HCT116 (cell line): ENCODE data around the gene ARL6IP1. TPM values are rescaled to one million over a fixed set of nuclear protein-coding genes. Genes with fewer than 3 reads are reported as not detected.

ENCODE experiments used
- ATAC-seq: fragments of 200-7000 bp; cut with Tn5 transposase; 2 replicates; pipeline ENCODE4 v1.9.1; 2020; ENCODE audit warnings: mild to moderate bottlenecking, moderate library complexity
- BruUV-seq: library from RNA; stranded (reverse); fragments of 400-500 nt; replicated peaks from 2 replicates; lab custom pipeline; 2021; lab: Mats Ljungman, UMichigan
- CTCF ChIA-PET: fragments of 300-600 bp; sonication (Branson Sonifier 250); formaldehyde crosslinking; loops from one replicate; lab custom pipeline; 2021; ENCODE audit warnings: antibody characterized with exemption; lab: Charles Lee
- POLR2A ChIA-PET: fragments of 300-600, 350-600 bp; sonication (Branson Sonifier 250); formaldehyde crosslinking; loops from one replicate; lab custom pipeline; 2021; ENCODE audit warnings: antibody characterized with exemption; lab: Charles Lee
- RAD21 ChIA-PET, 2 experiments: fragments of 300-600 bp; sonication (Branson Sonifier 250); formaldehyde crosslinking; loops; one replicate each; lab custom pipeline; 2023; ENCODE audit warnings: low total read pairs in 2 of 2; ENCODE audit not compliant: uncharacterized antibody in 2 of 2, unreplicated experiment in 2 of 2, low non-redundant PET in 1 of 2; lab: Charles Lee
- DNase-seq: peaks from one replicate; pipeline ENCODE4 v3.0.0-alpha.2; 2010; ENCODE audit warnings: low read depth, low spot score
- H2AFZ ChIP-seq: fragments of 200-600 bp; shearing (Covaris generic), sonication (generic); 2 replicates; pipeline ENCODE4 v1.6.1; 2017; ENCODE audit warnings: low read depth, mixed run types, mixed read lengths, antibody characterized with exemption, low read length; ENCODE audit not compliant: poor library complexity, severe bottlenecking
- H3K27ac ChIP-seq: 2 replicates; pipeline ENCODE4 v1.5.1; 2012; ENCODE audit warnings: low read depth, low read length
- H3K27me3 ChIP-seq: fragments of 200-600 bp; sonication (generic); 2 replicates; pipeline ENCODE4 v1.6.1; 2016; ENCODE audit warnings: mixed run types, low read length, mixed read lengths; ENCODE audit not compliant: insufficient read depth
- H3K36me3 ChIP-seq, 2 experiments: fragments of 200-500 bp in 1 of 2; fragments of 200-600 bp in 1 of 2; sonication (Bioruptor generic) in 1 of 2; sonication (generic) in 1 of 2; 2 replicates each; pipeline versions ENCODE4 v1.5.1 to v1.6.1; 2014 to 2016; ENCODE audit warnings: low read length in 2 of 2, inconsistent platforms in 1 of 2, mixed read lengths in 1 of 2, mixed run types in 1 of 2; ENCODE audit not compliant: insufficient read depth in 2 of 2, control insufficient read depth in 1 of 2
- H3K4me1 ChIP-seq, 2 experiments: fragments of 200-600 bp in 1 of 2; sonication (generic) in 1 of 2; 2 replicates each; pipeline versions ENCODE4 v1.5.1 to v1.6.1; 2012 to 2017; ENCODE audit warnings: low read length in 2 of 2, inconsistent platforms in 1 of 2, mild to moderate bottlenecking in 1 of 2, mixed read lengths in 1 of 2, mixed run types in 1 of 2, moderate library complexity in 1 of 2; ENCODE audit not compliant: insufficient read depth in 2 of 2, control insufficient read depth in 1 of 2
- H3K4me2 ChIP-seq: fragments of 200-600 bp; sonication (generic); 2 replicates; pipeline ENCODE4 v1.6.1; 2017; ENCODE audit warnings: mixed run types, low read length, mixed read lengths
- H3K4me3 ChIP-seq, 2 experiments: fragments of 200-600 bp in 1 of 2; sonication (generic) in 1 of 2; replicated peaks in 1 of 2; 2 replicates each; pipeline ENCODE4 v1.5.1; 2011 to 2016; ENCODE audit warnings: low read length in 2 of 2, control low read depth in 1 of 2, low read depth in 1 of 2, mild to moderate bottlenecking in 1 of 2, mixed read lengths in 1 of 2, mixed run types in 1 of 2
- H3K79me2 ChIP-seq: fragments of 200-600 bp; sonication (generic); 2 replicates; pipeline ENCODE4 v1.6.1; 2017; ENCODE audit warnings: mild to moderate bottlenecking, mixed run types, low read length, moderate library complexity, mixed read lengths; ENCODE audit not compliant: insufficient read depth
- H3K9ac ChIP-seq: fragments of 200-600 bp; sonication (generic); 2 replicates; pipeline ENCODE4 v1.6.1; 2016; ENCODE audit warnings: low read length, mixed read lengths
- H3K9me2 ChIP-seq: fragments of 200-600 bp; sonication (generic), shearing (Covaris generic); 2 replicates; pipeline ENCODE4 v1.6.1; 2017; ENCODE audit warnings: mixed run types, mild to moderate bottlenecking, moderate library complexity; ENCODE audit not compliant: insufficient read depth
- H3K9me3 ChIP-seq, 2 experiments: fragments of 200-500 bp in 1 of 2; fragments of 200-600 bp in 1 of 2; sonication (Bioruptor generic) in 1 of 2; sonication (generic) in 1 of 2; 2 replicates each; pipeline ENCODE4 v1.6.1; 2014 to 2017; ENCODE audit warnings: low read length in 2 of 2, mixed read lengths in 2 of 2, inconsistent platforms in 1 of 2, low read depth in 1 of 2, mild to moderate bottlenecking in 1 of 2, mixed run types in 1 of 2, moderate library complexity in 1 of 2; ENCODE audit not compliant: control insufficient read depth in 1 of 2, insufficient read depth in 1 of 2
- H4K20me1 ChIP-seq: fragments of 200-600 bp; sonication (generic), shearing (Covaris generic); 2 replicates; pipeline ENCODE4 v1.6.1; 2017; ENCODE audit warnings: mixed run types, mild to moderate bottlenecking, moderate library complexity; ENCODE audit not compliant: insufficient read depth
- CEBPB ChIP-seq: IDR thresholded peaks from 2 replicates; pipeline ENCODE4 v1.6.1; 2012; ENCODE audit warnings: low read depth
- ELF1 ChIP-seq: IDR thresholded peaks from 2 replicates; pipeline ENCODE4 v1.6.1; 2012; ENCODE audit warnings: low read depth, borderline replicate concordance
- JUND ChIP-seq: IDR thresholded peaks from 2 replicates; pipeline ENCODE4 v1.6.1; 2012
- RAD21 ChIP-seq: IDR thresholded peaks from 2 replicates; pipeline ENCODE4 v1.6.1; 2012; ENCODE audit warnings: low read depth, mild to moderate bottlenecking
- SIN3A ChIP-seq: IDR thresholded peaks from 2 replicates; pipeline ENCODE4 v1.6.1; 2012; ENCODE audit warnings: low read depth
- SRF ChIP-seq: IDR thresholded peaks from 2 replicates; pipeline ENCODE4 v1.6.1; 2012; ENCODE audit warnings: low read depth
- TCF7L2 ChIP-seq: IDR thresholded peaks from 2 replicates; pipeline ENCODE4 v1.7.0; 2011; ENCODE audit warnings: borderline replicate concordance, inconsistent platforms; ENCODE audit not compliant: insufficient read depth, insufficient read length; ENCODE audit errors: extremely low read depth
- YY1 ChIP-seq: IDR thresholded peaks from 2 replicates; pipeline ENCODE4 v1.6.1; 2011; ENCODE audit warnings: low read length, low read depth, moderate library complexity, mild to moderate bottlenecking; ENCODE audit not compliant: insufficient replicate concordance; ENCODE audit errors: extremely low read depth
- ZFX ChIP-seq: fragments of 450-650 bp; IDR thresholded peaks from 2 replicates; pipeline ENCODE4 v1.6.1; 2017
- ZNF274 ChIP-seq: fragments of 200-500 bp; sonication (Bioruptor generic); IDR thresholded peaks from 2 replicates; pipeline ENCODE4 v1.6.1; 2014; ENCODE audit warnings: mild to moderate bottlenecking, low read depth, low read length, inconsistent platforms
- intact Hi-C: fragments of 100-400 bp; cut with micrococcal nuclease; formaldehyde crosslinking; loops from 2 replicates; pipeline ENCODE4 v1.10.0; 2022
- total RNA-seq: library from RNA; stranded (reverse); gene quantifications from one replicate; pipeline ENCODE4 v1.2.1, GENCODE V29; 2021; ENCODE audit not compliant: unreplicated experiment
- TF ChIP-seq, protein P1 (sequence below): IDR thresholded peaks from 2 replicates; pipeline ENCODE4 v1.6.1; 2012
- TF ChIP-seq, protein P2 (sequence below): IDR thresholded peaks from 2 replicates; pipeline ENCODE4 v1.6.1; 2011; ENCODE audit warnings: mild to moderate bottlenecking, low read length, moderate library complexity; ENCODE audit not compliant: insufficient replicate concordance; ENCODE audit errors: extremely low read depth
- TF ChIP-seq, protein P3 (sequence below): IDR thresholded peaks from 2 replicates; pipeline ENCODE4 v1.6.1; 2012

The ARL6IP1 gene
- total RNA-seq, 1 experiment from 2014 or later, result 197 TPM

DNA sequence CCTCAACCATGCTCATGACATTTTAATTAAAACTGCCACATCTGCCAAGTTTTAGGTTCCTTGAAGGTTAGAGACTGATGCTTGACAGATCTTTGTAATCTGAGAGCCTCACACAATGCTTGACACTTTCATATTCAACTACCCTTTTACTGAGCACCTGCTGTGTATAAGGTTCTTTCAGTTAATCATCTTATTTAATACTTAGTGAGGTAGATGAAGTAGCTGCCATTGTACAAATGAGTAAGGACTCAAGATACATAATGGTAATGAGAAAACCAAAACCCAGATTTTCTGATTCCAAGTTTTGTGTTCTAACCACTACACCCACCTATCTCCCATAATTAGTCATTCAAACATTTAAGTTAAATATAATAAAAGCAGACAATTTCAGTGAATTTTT is 35.4 kb upstream of the ARL6IP1 start:
- no peak for ATAC-seq
- Histone ChIP-seq H3K4me1 (no peaks in the 10 kb centered on the region), H3K4me3 (no peak overlapping the region), H3K9me2 (no peaks in the 10 kb centered on the region), H3K79me2 (0 out of 2 replicates have a peak, but pooled peaks cover 4% of the 10 kb centered on the region), H3K27ac (no peak overlapping the region), H3K27me3 (no peaks in the 10 kb centered on the region), H4K20me1 (no peaks in the 10 kb centered on the region; the same call in 1 of the 2 replicates), H3K4me2 (no peak overlapping the region), H3K9me3 (no peaks in the 10 kb centered on the region), H3K36me3 (peaks cover 72 to 89% of the 10 kb centered on the region in 2 experiments), H2AFZ (no peak overlapping the region), H3K9ac (no peak overlapping the region)
- CTCF ChIA-PET, result no interaction called here
- POLR2A ChIA-PET, result no interaction called here
- no peak for TF ChIP-seq YY1
- TF ChIP-seq, protein P1, sequence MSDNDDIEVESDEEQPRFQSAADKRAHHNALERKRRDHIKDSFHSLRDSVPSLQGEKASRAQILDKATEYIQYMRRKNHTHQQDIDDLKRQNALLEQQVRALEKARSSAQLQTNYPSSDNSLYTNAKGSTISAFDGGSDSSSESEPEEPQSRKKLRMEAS, result no peak
- TF ChIP-seq ZFX, result no peak
- TF ChIP-seq RAD21, result no peak
- TF ChIP-seq SIN3A, result no peak
- TF ChIP-seq, protein P2, sequence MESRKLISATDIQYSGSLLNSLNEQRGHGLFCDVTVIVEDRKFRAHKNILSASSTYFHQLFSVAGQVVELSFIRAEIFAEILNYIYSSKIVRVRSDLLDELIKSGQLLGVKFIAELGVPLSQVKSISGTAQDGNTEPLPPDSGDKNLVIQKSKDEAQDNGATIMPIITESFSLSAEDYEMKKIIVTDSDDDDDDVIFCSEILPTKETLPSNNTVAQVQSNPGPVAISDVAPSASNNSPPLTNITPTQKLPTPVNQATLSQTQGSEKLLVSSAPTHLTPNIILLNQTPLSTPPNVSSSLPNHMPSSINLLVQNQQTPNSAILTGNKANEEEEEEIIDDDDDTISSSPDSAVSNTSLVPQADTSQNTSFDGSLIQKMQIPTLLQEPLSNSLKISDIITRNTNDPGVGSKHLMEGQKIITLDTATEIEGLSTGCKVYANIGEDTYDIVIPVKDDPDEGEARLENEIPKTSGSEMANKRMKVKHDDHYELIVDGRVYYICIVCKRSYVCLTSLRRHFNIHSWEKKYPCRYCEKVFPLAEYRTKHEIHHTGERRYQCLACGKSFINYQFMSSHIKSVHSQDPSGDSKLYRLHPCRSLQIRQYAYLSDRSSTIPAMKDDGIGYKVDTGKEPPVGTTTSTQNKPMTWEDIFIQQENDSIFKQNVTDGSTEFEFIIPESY, result no peak
- no peak for TF ChIP-seq JUND
- TF ChIP-seq ZNF274, result no peak
- no TSS peak for BruUV-seq
- DNase-seq, result no peak
- intact Hi-C loops, result no loop called here
- RAD21 ChIA-PET, result no interaction called here

DNA sequence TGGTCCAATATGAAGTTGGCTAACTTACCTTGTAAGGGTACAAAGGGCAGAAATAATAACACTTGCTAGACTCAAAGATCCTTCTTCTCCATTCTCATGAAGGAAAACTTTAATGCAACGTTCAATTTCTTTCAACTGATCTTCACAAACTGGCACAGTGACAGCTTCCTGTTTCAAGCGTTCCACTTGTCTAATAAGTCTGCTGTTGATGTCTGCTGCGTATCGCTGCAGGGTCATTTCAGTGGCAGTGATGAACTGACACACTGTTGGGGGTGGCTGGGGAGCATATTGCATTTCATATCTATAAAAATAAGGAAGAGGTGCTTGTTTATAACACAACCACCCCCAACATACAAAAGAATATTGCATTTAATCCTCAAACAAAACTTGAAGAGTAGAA is 33.5 kb upstream of the ARL6IP1 start:
- Histone ChIP-seq H3K4me2 (no peak overlapping the region), H3K4me1 (no peaks in the 10 kb centered on the region), H3K27me3 (no peaks in the 10 kb centered on the region), H3K27ac (no peak overlapping the region), H3K79me2 (0 out of 2 replicates have a peak, but pooled peaks cover 4% of the 10 kb centered on the region), H3K4me3 (no peak overlapping the region), H3K9me3 (no peaks in the 10 kb centered on the region), H3K36me3 (peaks cover 75 to 81% of the 10 kb centered on the region in 2 experiments), H2AFZ (no peak overlapping the region), H3K9ac (no peak overlapping the region), H4K20me1 (no peaks in the 10 kb centered on the region; the same call in 1 of the 2 replicates), H3K9me2 (no peaks in the 10 kb centered on the region)
- no peak for DNase-seq
- ChIA-PET CTCF (no interaction called here), POLR2A (no interaction called here), RAD21 (no interaction called here)
- no peak for ATAC-seq
- no TSS peak for BruUV-seq
- intact Hi-C loops, result loop anchor here (5.0 kb wide), 1 partner anchor 32 kb away; no protein-coding TSS in a partner anchor
- TF ChIP-seq SRF, result no peak
- TF ChIP-seq TCF7L2, result no peak
- TF ChIP-seq, protein P2, result no peak
- TF ChIP-seq YY1, result no peak
- TF ChIP-seq CEBPB, result no peak
- no peak for TF ChIP-seq SIN3A
- TF ChIP-seq ELF1, result no peak
- TF ChIP-seq, protein P3, sequence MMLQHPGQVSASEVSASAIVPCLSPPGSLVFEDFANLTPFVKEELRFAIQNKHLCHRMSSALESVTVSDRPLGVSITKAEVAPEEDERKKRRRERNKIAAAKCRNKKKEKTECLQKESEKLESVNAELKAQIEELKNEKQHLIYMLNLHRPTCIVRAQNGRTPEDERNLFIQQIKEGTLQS, result no peak
- no peak for TF ChIP-seq RAD21
